Right atrium auricular region (tissue), 2 donors: Measurements from ENCODE around the gene NELFB. TPM values are rescaled to one million over a fixed set of nuclear protein-coding genes. Genes with fewer than 3 reads are reported as not detected.
"Not testable (repeated sequence)": the region's sequence is repeated elsewhere in the genome, so short reads cannot be mapped to it uniquely, and the experiment has no call there.

Experiments
- DNase-seq: peaks from one replicate; pipeline ENCODE4 v3.0.0-alpha.2; 2019; ENCODE audit warnings: low spot score
- H3K27ac ChIP-seq, 2 donors: fragments of 200-600 bp; sonication (generic); 1 replicate in 1 of 2; 2 replicates in 1 of 2; pipeline ENCODE4 v1.5.1; 2016 to 2019
- H3K27me3 ChIP-seq, 2 donors: fragments of 200-600 bp; sonication (generic); one replicate each; pipeline versions ENCODE4 v1.5.1 to v1.6.0; 2017 to 2019
- H3K36me3 ChIP-seq: fragments of 200-600 bp; sonication (generic); one replicate; pipeline ENCODE4 v1.5.1; 2016
- H3K4me1 ChIP-seq, 2 donors: fragments of 200-600 bp; sonication (generic); one replicate each; pipeline versions ENCODE4 v1.5.1 to v1.6.0; 2017 to 2019
- H3K4me3 ChIP-seq, 2 donors: fragments of 200-600 bp; sonication (generic); 1 replicate in 1 of 2; 2 replicates in 1 of 2; pipeline ENCODE4 v1.5.1; 2017 to 2019; ENCODE audit warnings: mild to moderate bottlenecking in 1 of 2, moderate library complexity in 1 of 2
- H3K9me3 ChIP-seq, 2 donors: fragments of 200-600 bp; sonication (generic); one replicate each; pipeline ENCODE4 v1.5.1; 2019
- CTCF ChIP-seq, 2 donors: fragments of 200-600 bp; sonication (generic); IDR thresholded peaks; one replicate each; pipeline ENCODE4 v1.5.1; 2019; ENCODE audit warnings: antibody characterized with exemption in 2 of 2
- total RNA-seq, 2 donors: library from RNA; depleted of rRNA; stranded (reverse); fragments of >200 nt; gene quantifications; one replicate each; pipeline ENCODE4 v1.1.0, GENCODE V29; 2016

Gene NELFB
- total RNA-seq, 2 donors from 2014 or later = 30.0 to 38.0 TPM

- peak; percentile 71 for DNase-seq
- TF ChIP-seq CTCF (IDR thresholded peaks at IDR 0.05) = no peak
- peaks cover 0 to 61% of the 10 kb centered on the region in 2 donors for H3K4me1 ChIP-seq
- peaks cover 23% of the 10 kb centered on the region for H3K36me3 ChIP-seq
- no peaks in the 10 kb centered on the region for H3K27me3 ChIP-seq
- no peaks in the 10 kb centered on the region for H3K9me3 ChIP-seq
- H3K4me3 ChIP-seq = peak overlapping the region; percentile 84
- H3K27ac ChIP-seq = peak overlapping the region; percentile 88 to 94
Observed at GRCh38 chr9:137241490-137242268, 13.4 kb upstream of the NELFB start.

- TF ChIP-seq CTCF (IDR thresholded peaks at IDR 0.05) = no peak
- Histone ChIP-seq H3K4me1 (peaks cover 0 to 53% of the 10 kb centered on the region in 2 donors), H3K4me3 (peak overlapping the region; percentile 84), H3K27me3 (no peaks in the 10 kb centered on the region), H3K27ac (peak overlapping the region; percentile 88 to 94), H3K9me3 (no peaks in the 10 kb centered on the region), H3K36me3 (peaks cover 23% of the 10 kb centered on the region)
- DNase-seq = no peak
Observed at GRCh38 chr9:137242269-137243203, 12.6 kb upstream of the NELFB start.

- not testable (repeated sequence) for H3K27ac ChIP-seq, DNase-seq, H3K9me3 ChIP-seq, H3K4me3 ChIP-seq, H3K27me3 ChIP-seq
- H3K36me3 ChIP-seq = peaks cover 23% of the 10 kb centered on the region
- H3K4me1 ChIP-seq = peaks cover 0 to 46% of the 10 kb centered on the region in 2 donors
Observed at GRCh38 chr9:137243266-137243625, 11.9 kb upstream of the NELFB start.

- no peak for TF ChIP-seq CTCF (IDR thresholded peaks at IDR 0.05)
- Histone ChIP-seq H3K4me3 (no peak overlapping the region), H3K9me3 (no peaks in the 10 kb centered on the region), H3K27ac (no peak overlapping the region), H3K4me1 (peaks cover 0 to 40% of the 10 kb centered on the region in 2 donors), H3K36me3 (peaks cover 23% of the 10 kb centered on the region), H3K27me3 (no peaks in the 10 kb centered on the region)
- no peak for DNase-seq
Observed at GRCh38 chr9:137243626-137244485, 11.3 kb upstream of the NELFB start.

- Histone ChIP-seq H3K9me3 (no peaks in the 10 kb centered on the region), H3K27me3 (no peaks in the 10 kb centered on the region), H3K27ac (no peak overlapping the region), H3K4me1 (peaks cover 0 to 33% of the 10 kb centered on the region in 2 donors), H3K4me3 (no peak overlapping the region), H3K36me3 (peaks cover 23% of the 10 kb centered on the region)
- no peak for TF ChIP-seq CTCF (IDR thresholded peaks at IDR 0.05)
- DNase-seq = no peak
Observed at GRCh38 chr9:137244486-137245449, 10.4 kb upstream of the NELFB start.
